Right cardiac atrium (tissue), 5 donors: Measurements from ENCODE around the gene KCNJ5. TPM values are rescaled to one million over a fixed set of nuclear protein-coding genes. Genes with fewer than 3 reads are reported as not detected.

Experiments
- ATAC-seq, 2 donors: fragments of 200-7000 bp; cut with Tn5 transposase; one replicate each; pipeline versions ENCODE4 v1.8.0 to v1.9.1; 2020; ENCODE audit warnings: moderate library complexity in 2 of 2, mild to moderate bottlenecking in 1 of 2
- DNase-seq, 3 donors: peaks; one replicate each; pipeline ENCODE4 v3.0.0-alpha.2; 2020
- H3K27ac ChIP-seq: one replicate; pipeline ENCODE4 v1.5.1; 2013; ENCODE audit warnings: mild to moderate bottlenecking, low read length, control low read depth, moderate library complexity
- H3K27me3 ChIP-seq: one replicate; pipeline ENCODE4 v1.6.1; 2013; ENCODE audit not compliant: control insufficient read depth, insufficient read depth
- H3K4me1 ChIP-seq: one replicate; pipeline ENCODE4 v1.6.1; 2013; ENCODE audit warnings: low read length; ENCODE audit not compliant: control insufficient read depth, insufficient read depth
- H3K4me3 ChIP-seq: one replicate; pipeline ENCODE4 v1.5.1; 2013; ENCODE audit warnings: low read length, control low read depth
- H3K9me3 ChIP-seq: one replicate; pipeline ENCODE4 v1.6.1; 2013; ENCODE audit warnings: low read length; ENCODE audit not compliant: control insufficient read depth
- whole genome bisulfite sequencing: extraction: QIAGEN DNeasy Blood & Tissue Kit; methylation state at CpG from one replicate; pipeline ENCODE4 v1.1.7; 2013; 5-methylcytosine and 5-hydroxymethylcytosine counted together
- intact Hi-C, 4 donors: fragments of 100-400 bp; cut with DNase I; formaldehyde crosslinking; loops; one replicate each; pipeline versions ENCODE4 v1.11.0 to v1.14.0; 2022 to 2023
- polyA plus RNA-seq: library from polyadenylated mRNA; stranded (reverse); fragments of 200-250 nt; gene quantifications from one replicate; pipeline ENCODE4 v1.2.3, GENCODE V29; 2013
- total RNA-seq, 4 donors: library from RNA; stranded (reverse); fragmentation: NEBNext Ultra II Directional; extraction: Animal tissue kit (Norgen Biotek cat#: 25700); gene quantifications; one replicate each; pipeline ENCODE4 v1.2.1, GENCODE V29; 2021
- donor health status: healthy with polysubstance abuse.
- donor health status: DM: no; HTN: yes; CAD: no.
- donor health status: DM: no; HTN: no; CAD: no.
- donor health status: DM: no; HTN: yes; CAD: no; lungs with severe emphysema.
- donor health status: DM: yes; HTN: yes; CAD: no.

KCNJ5 gene
- total and polyA plus RNA-seq, 5 donors = 9.3 to 30.0 (median 21.1) TPM

GRCh38 chr11:128886406-128887124 lies 4.6 kb upstream of the KCNJ5 start:
- Histone ChIP-seq H3K27me3 (no peaks in the 10 kb centered on the region), H3K9me3 (no peaks in the 10 kb centered on the region), H3K4me3 (no peak overlapping the region), H3K4me1 (no peaks in the 10 kb centered on the region), H3K27ac (no peak overlapping the region)
- WGBS = 54% methylated on average over 5 of the region's 5 CpGs
- DNase-seq (no peak), ATAC-seq (peak in 1 of 2 donors; percentile 22)
- intact Hi-C loops = no loop called here

GRCh38 chr11:128888034-128888985 lies 2.8 kb upstream of the KCNJ5 start:
- H3K4me3 ChIP-seq = no peak overlapping the region
- WGBS = 82% methylated on average over 15 of the region's 15 CpGs
- no peaks in the 10 kb centered on the region for H3K9me3 ChIP-seq
- H3K4me1 ChIP-seq = no peaks in the 10 kb centered on the region
- no peak for ATAC-seq
- no peak overlapping the region for H3K27ac ChIP-seq
- intact Hi-C loops = no loop called here
- H3K27me3 ChIP-seq = no peaks in the 10 kb centered on the region
- no peak for DNase-seq

- no peak overlapping the region for H3K4me3 ChIP-seq
- no peak for DNase-seq
Measured at GRCh38 chr11:128889657-128890213, 1.4 kb upstream of the KCNJ5 start.

GRCh38 chr11:128890216-128890542 lies 977 bp upstream of the KCNJ5 start:
- Histone ChIP-seq H3K27me3 (no peaks in the 10 kb centered on the region), H3K27ac (no peak overlapping the region), H3K9me3 (no peaks in the 10 kb centered on the region), H3K4me1 (peaks cover 2% of the 10 kb centered on the region), H3K4me3 (no peak overlapping the region)
- intact Hi-C loops = no loop called here
- no peak for ATAC-seq
- no peak for DNase-seq
- WGBS = 33% methylated on average over 9 of the region's 9 CpGs

More at GRCh38 chr11:128889657-128890213, 1.4 kb upstream of the KCNJ5 start:
- intact Hi-C loops = no loop called here
- Histone ChIP-seq H3K9me3 (no peaks in the 10 kb centered on the region), H3K4me1 (peaks cover 2% of the 10 kb centered on the region), H3K27me3 (no peaks in the 10 kb centered on the region), H3K27ac (no peak overlapping the region)
- 77% methylated on average over 8 of the region's 8 CpGs for WGBS
- no peak for ATAC-seq

- DNase-seq (peak in 1 of 3 donors; percentile 56), ATAC-seq (peak; percentile 5 to 12)
- Histone ChIP-seq H3K27ac (peak overlapping the region; percentile 90), H3K9me3 (no peaks in the 10 kb centered on the region), H3K27me3 (no peaks in the 10 kb centered on the region), H3K4me1 (peaks cover 2% of the 10 kb centered on the region), H3K4me3 (peak overlapping the region; percentile 30)
- intact Hi-C loops = no loop called here
- WGBS = 53% methylated on average over 6 of the region's 6 CpGs
Measured at GRCh38 chr11:128891913-128892398, 800 bp downstream of the KCNJ5 start.

- no peak for DNase-seq
- peaks cover 2% of the 10 kb centered on the region for H3K4me1 ChIP-seq
- 67% methylated on average over 4 of the region's 4 CpGs for WGBS
- H3K9me3 ChIP-seq = no peaks in the 10 kb centered on the region
- peak overlapping the region; percentile 90 for H3K27ac ChIP-seq
- H3K4me3 ChIP-seq = no peak overlapping the region
- intact Hi-C loops = no loop called here
- ATAC-seq = no peak
- H3K27me3 ChIP-seq = no peaks in the 10 kb centered on the region
Measured at GRCh38 chr11:128892866-128893565, 1.9 kb downstream of the KCNJ5 start.

GRCh38 chr11:128893578-128894285 lies 2.6 kb downstream of the KCNJ5 start:
- ATAC-seq (peak; percentile 31 to 38), DNase-seq (no peak)
- Histone ChIP-seq H3K9me3 (no peaks in the 10 kb centered on the region), H3K27me3 (no peaks in the 10 kb centered on the region), H3K4me1 (peaks cover 2% of the 10 kb centered on the region), H3K27ac (peak overlapping the region; percentile 90), H3K4me3 (no peak overlapping the region)
- intact Hi-C loops = loop anchor here in 1 of 4 donors (2.0 kb wide), 1 partner anchor 17 kb away; no protein-coding TSS in a partner anchor
- 67% methylated on average over 9 of the region's 9 CpGs for WGBS

- Histone ChIP-seq H3K27me3 (no peaks in the 10 kb centered on the region), H3K27ac (peak overlapping the region; percentile 90), H3K9me3 (no peaks in the 10 kb centered on the region), H3K4me3 (no peak overlapping the region), H3K4me1 (peaks cover 2% of the 10 kb centered on the region)
- DNase-seq (no peak), ATAC-seq (no peak)
- intact Hi-C loops = loop anchor here in 1 of 4 donors (2.0 kb wide), 1 partner anchor 17 kb away; no protein-coding TSS in a partner anchor
- WGBS = 53% methylated on average over 3 of the region's 3 CpGs
Measured at GRCh38 chr11:128894286-128894681, 3.1 kb downstream of the KCNJ5 start.

GRCh38 chr11:128894685-128895084 lies 3.5 kb downstream of the KCNJ5 start:
- no peaks in the 10 kb centered on the region for H3K27me3 ChIP-seq
- DNase-seq (peak; percentile 72 to 86 (median 84)), ATAC-seq (peak; percentile 80 to 82)
- peak overlapping the region; percentile 73 for H3K27ac ChIP-seq
- H3K4me1 ChIP-seq = peaks cover 2% of the 10 kb centered on the region
- no peak overlapping the region for H3K4me3 ChIP-seq
- H3K9me3 ChIP-seq = no peaks in the 10 kb centered on the region
- intact Hi-C loops = loop anchor here in 1 of 4 donors (2.0 kb wide), 1 partner anchor 16 kb away; no protein-coding TSS in a partner anchor
- 31% methylated on average over 6 of the region's 6 CpGs for WGBS

GRCh38 chr11:128895526-128895925 lies 4.4 kb downstream of the KCNJ5 start:
- 80% methylated on average over 9 of the region's 9 CpGs for WGBS
- peak overlapping the region; percentile 65 for H3K27ac ChIP-seq
- H3K4me3 ChIP-seq = no peak overlapping the region
- H3K27me3 ChIP-seq = no peaks in the 10 kb centered on the region
- H3K9me3 ChIP-seq = no peaks in the 10 kb centered on the region
- peaks cover 2% of the 10 kb centered on the region for H3K4me1 ChIP-seq
- intact Hi-C loops = loop anchor here in 1 of 4 donors (2.0 kb wide), 1 partner anchor 15 kb away; no protein-coding TSS in a partner anchor
- DNase-seq (no peak), ATAC-seq (peak in 1 of 2 donors; percentile 14)
